Esophagus muscularis mucosa (tissue), 4 donors: ENCODE data around the gene ASB5. TPM values are rescaled to one million over a fixed set of nuclear protein-coding genes. Genes with fewer than 3 reads are reported as not detected.
A peak's percentile ranks its signal among the peaks of the same experiment; 100 is the strongest.

ENCODE experiments used
- DNase-seq: peaks from one replicate; pipeline ENCODE4 v3.0.0-alpha.2; 2017; ENCODE audit errors: extremely low spot score
- H3K27ac ChIP-seq, 4 donors: fragments of 200-600 bp; sonication (generic); replicated peaks in 1 of 4; 1 replicate in 3 of 4; 2 replicates in 1 of 4; pipeline ENCODE4 v1.5.1; 2016 to 2019; ENCODE audit warnings: mild to moderate bottlenecking in 1 of 4
- H3K27me3 ChIP-seq, 4 donors: fragments of 200-600 bp; sonication (generic); one replicate each; pipeline versions ENCODE4 v1.5.1 to v1.6.0; 2016 to 2019
- H3K36me3 ChIP-seq, 4 donors: fragments of 200-600 bp; sonication (generic); one replicate each; pipeline ENCODE4 v1.5.1; 2016 to 2019
- H3K4me1 ChIP-seq, 4 donors: fragments of 200-600 bp; sonication (generic); one replicate each; pipeline ENCODE4 v1.5.1; 2016 to 2019
- H3K4me3 ChIP-seq, 4 donors: fragments of 200-600 bp; sonication (generic); 1 replicate in 2 of 4; 2 replicates in 2 of 4; pipeline ENCODE4 v1.5.1; 2016 to 2019; ENCODE audit warnings: mild to moderate bottlenecking in 4 of 4, moderate library complexity in 1 of 4
- H3K9me3 ChIP-seq, 4 donors: fragments of 200-600 bp; sonication (generic); 1 replicate in 3 of 4; 2 replicates in 1 of 4; pipeline ENCODE4 v1.5.1; 2016 to 2019
- EP300 ChIP-seq: sonication (generic); formaldehyde crosslinking; IDR thresholded peaks from one replicate; pipeline ENCODE4 v1.6.1; 2017; ENCODE audit warnings: antibody characterized with exemption
- POLR2A ChIP-seq: fragments of 450-650 bp; IDR thresholded peaks from one replicate; pipeline ENCODE4 v1.6.1; 2017; ENCODE audit warnings: antibody characterized with exemption, moderate library complexity, mild to moderate bottlenecking, low read depth
- POLR2AphosphoS5 ChIP-seq, 2 donors: sonication (generic); formaldehyde crosslinking; IDR thresholded peaks; one replicate each; pipeline ENCODE4 v1.6.1; 2017; ENCODE audit warnings: antibody characterized with exemption in 2 of 2
- WGBS: methylation state at CpG from one replicate; pipeline ENCODE4 v1.1.5; 2018; 5-methylcytosine and 5-hydroxymethylcytosine counted together
- intact Hi-C: fragments of 100-400 bp; cut with DNase I; formaldehyde crosslinking; loops from one replicate; pipeline ENCODE4 v1.15.1; 2023
- total RNA-seq, 4 donors: library from RNA; depleted of rRNA; stranded (reverse); fragments of >200 nt; gene quantifications; one replicate each; pipeline versions ENCODE4 v1.1.0 to v1.2.1, GENCODE V29; 2016
- TF ChIP-seq, protein P1 (sequence below), 3 experiments: fragments of 200-600 bp in 2 of 3; fragments of 450-650 bp in 1 of 3; sonication (generic) in 2 of 3; IDR thresholded peaks; one replicate each; pipeline ENCODE4 v1.5.1; 2017 to 2019; ENCODE audit warnings: antibody characterized with exemption in 3 of 3, mild to moderate bottlenecking in 2 of 3, moderate library complexity in 1 of 3

ASB5 gene
- total RNA-seq, 4 donors from 2014 or later = 13.1 to 37.8 (median 27.0) TPM

GRCh38 chr4:176195184-176195978, 73.6 kb downstream of the ASB5 start, which contains the start of gene SPATA4:
Gene SPATA4 (minus strand): TSS chr4:176195585. CDS start chr4:176195562, 23 bp downstream.
- no peaks in the 10 kb centered on the region for H3K9me3 ChIP-seq
- no peaks in the 10 kb centered on the region for H3K27me3 ChIP-seq
- no peaks in the 10 kb centered on the region for H3K36me3 ChIP-seq
- under 1% methylated on average over 45 of the region's 45 CpGs for WGBS
- H3K4me3 ChIP-seq = peak within 1 kb of the TSS; percentile 61 to 87 (median 68)
- peaks cover 3 to 17% (median 10%) of the 10 kb centered on the region in 4 donors for H3K4me1 ChIP-seq
- DNase-seq = peak; percentile 96
- peak within 1 kb of the TSS; percentile 75 to 82 (median 80) for H3K27ac ChIP-seq
- TF ChIP-seq POLR2AphosphoS5 (IDR thresholded peaks at IDR 0.05) (peak; percentile 86 to 87), EP300 (no peak)
- intact Hi-C loops = no loop called here

- Histone ChIP-seq H3K27ac (peak overlapping the region in 1 of 4 donors; percentile 11), H3K36me3 (no peaks in the 10 kb centered on the region), H3K4me3 (no peak overlapping the region), H3K27me3 (no peaks in the 10 kb centered on the region), H3K4me1 (peaks cover 3 to 18% (median 16%) of the 10 kb centered on the region in 4 donors), H3K9me3 (no peaks in the 10 kb centered on the region)
- WGBS = 76% methylated on average over 3 of the region's 3 CpGs
- TF ChIP-seq POLR2A = no peak
- intact Hi-C loops = no loop called here
- no peak for DNase-seq
Measured at GRCh38 chr4:176193938-176194337, 75.1 kb downstream of the ASB5 start.

- intact Hi-C loops = no loop called here
- Histone ChIP-seq H3K27me3 (no peaks in the 10 kb centered on the region), H3K9me3 (no peaks in the 10 kb centered on the region), H3K4me3 (no peak overlapping the region), H3K36me3 (no peaks in the 10 kb centered on the region), H3K27ac (peak overlapping the region in 1 of 4 donors; percentile 11), H3K4me1 (peaks cover 3 to 18% (median 16%) of the 10 kb centered on the region in 4 donors)
- DNase-seq = no peak
- 35% methylated on average over 4 of the region's 4 CpGs for WGBS
- TF ChIP-seq POLR2AphosphoS5 (IDR thresholded peaks at IDR 0.05) (no peak), POLR2A (no peak), EP300 (no peak)
- TF ChIP-seq, protein P1, sequence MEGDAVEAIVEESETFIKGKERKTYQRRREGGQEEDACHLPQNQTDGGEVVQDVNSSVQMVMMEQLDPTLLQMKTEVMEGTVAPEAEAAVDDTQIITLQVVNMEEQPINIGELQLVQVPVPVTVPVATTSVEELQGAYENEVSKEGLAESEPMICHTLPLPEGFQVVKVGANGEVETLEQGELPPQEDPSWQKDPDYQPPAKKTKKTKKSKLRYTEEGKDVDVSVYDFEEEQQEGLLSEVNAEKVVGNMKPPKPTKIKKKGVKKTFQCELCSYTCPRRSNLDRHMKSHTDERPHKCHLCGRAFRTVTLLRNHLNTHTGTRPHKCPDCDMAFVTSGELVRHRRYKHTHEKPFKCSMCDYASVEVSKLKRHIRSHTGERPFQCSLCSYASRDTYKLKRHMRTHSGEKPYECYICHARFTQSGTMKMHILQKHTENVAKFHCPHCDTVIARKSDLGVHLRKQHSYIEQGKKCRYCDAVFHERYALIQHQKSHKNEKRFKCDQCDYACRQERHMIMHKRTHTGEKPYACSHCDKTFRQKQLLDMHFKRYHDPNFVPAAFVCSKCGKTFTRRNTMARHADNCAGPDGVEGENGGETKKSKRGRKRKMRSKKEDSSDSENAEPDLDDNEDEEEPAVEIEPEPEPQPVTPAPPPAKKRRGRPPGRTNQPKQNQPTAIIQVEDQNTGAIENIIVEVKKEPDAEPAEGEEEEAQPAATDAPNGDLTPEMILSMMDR (IDR thresholded peaks at IDR 0.05) = no peak
Measured at GRCh38 chr4:176193126-176193525, 75.9 kb downstream of the ASB5 start.

DNA sequence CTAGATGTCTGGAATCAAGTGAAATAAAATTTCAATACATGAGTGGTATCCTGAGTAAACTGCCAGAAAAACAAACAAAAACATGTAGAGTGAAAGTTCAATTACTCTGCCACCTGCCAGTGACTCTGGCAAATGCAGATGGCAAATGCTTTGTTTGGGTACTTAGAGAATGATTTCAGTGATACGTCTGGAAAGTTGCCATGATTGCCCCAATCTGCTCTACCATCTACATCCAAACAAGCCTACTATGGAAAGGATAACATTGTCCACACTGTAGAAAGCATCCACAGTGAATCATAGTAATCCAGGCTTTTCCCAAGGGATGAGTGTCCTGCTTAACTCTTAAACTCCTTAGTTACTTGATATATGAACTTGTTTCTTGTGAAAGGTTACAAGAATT, 77.0 kb downstream of the ASB5 start:
- no peak for TF ChIP-seq POLR2A
- TF ChIP-seq, protein P1 (IDR thresholded peaks at IDR 0.05) = no peak
- TF ChIP-seq EP300 = no peak
- TF ChIP-seq POLR2AphosphoS5 (IDR thresholded peaks at IDR 0.05) = no peak
- Histone ChIP-seq H3K36me3 (no peaks in the 10 kb centered on the region), H3K9me3 (no peaks in the 10 kb centered on the region), H3K4me3 (no peak overlapping the region), H3K4me1 (peaks cover 6 to 25% (median 16%) of the 10 kb centered on the region in 4 donors), H3K27ac (no peak overlapping the region), H3K27me3 (no peaks in the 10 kb centered on the region)
- 43% methylated on average over 1 of the region's 1 CpG for WGBS
- intact Hi-C loops = no loop called here
- DNase-seq = no peak

DNA sequence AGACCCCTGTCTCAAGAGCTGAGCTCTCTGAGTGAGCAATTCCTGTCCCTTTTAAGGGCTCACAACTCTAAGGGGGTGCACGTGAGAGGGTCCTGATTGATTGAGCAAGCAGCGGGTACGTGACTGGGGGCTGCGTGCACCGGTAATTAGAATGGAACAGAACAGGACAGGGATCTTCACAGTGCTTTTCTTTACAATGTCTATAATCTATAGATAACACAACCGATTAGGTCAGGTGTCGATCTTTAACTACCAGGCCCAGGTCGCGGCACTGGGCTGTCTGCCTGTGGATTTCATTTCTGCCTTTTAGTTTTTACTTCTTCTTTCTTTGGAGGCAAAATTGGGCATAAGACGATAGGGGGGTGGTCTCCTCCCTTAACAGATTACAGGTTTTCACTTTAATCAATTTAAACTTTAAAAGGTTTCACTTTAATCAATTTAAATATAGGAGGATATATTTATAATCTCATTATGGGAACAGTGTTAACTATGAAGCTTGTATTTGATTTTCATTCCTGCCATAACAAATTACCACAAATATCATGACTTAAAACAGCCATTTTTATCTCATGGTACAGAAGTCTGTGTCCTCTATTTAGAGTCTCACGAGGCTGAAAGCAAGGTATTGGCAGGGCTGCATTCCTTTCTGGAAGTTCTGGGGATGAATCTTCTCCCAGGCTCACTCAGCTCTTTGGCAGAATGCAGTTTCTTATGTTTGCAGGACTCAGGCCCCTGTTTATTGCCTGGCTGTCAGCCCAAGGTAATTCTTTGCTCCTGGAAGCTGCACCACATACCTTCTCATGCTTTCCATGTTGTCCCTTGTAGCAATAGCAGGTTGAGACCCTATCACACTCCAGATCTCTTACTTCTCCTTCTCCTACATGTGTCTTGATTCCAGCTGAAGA, 78.9 kb downstream of the ASB5 start:
- TF ChIP-seq POLR2A (no peak), POLR2AphosphoS5 (IDR thresholded peaks at IDR 0.05) (no peak), EP300 (no peak)
- TF ChIP-seq, protein P1 (IDR thresholded peaks at IDR 0.05) = no peak
- peaks cover 6 to 23% (median 19%) of the 10 kb centered on the region in 4 donors for H3K4me1 ChIP-seq
- H3K27me3 ChIP-seq = no peaks in the 10 kb centered on the region
- no peaks in the 10 kb centered on the region for H3K36me3 ChIP-seq
- intact Hi-C loops = no loop called here
- WGBS = 76% methylated on average over 11 of the region's 11 CpGs
- no peak overlapping the region for H3K4me3 ChIP-seq
- peak overlapping the region in 3 of 4 donors; percentile 40 to 55 (median 45) for H3K27ac ChIP-seq
- H3K9me3 ChIP-seq = no peaks in the 10 kb centered on the region
- no peak for DNase-seq
